ENCODE results near the gene KCTD1.

DNA sequence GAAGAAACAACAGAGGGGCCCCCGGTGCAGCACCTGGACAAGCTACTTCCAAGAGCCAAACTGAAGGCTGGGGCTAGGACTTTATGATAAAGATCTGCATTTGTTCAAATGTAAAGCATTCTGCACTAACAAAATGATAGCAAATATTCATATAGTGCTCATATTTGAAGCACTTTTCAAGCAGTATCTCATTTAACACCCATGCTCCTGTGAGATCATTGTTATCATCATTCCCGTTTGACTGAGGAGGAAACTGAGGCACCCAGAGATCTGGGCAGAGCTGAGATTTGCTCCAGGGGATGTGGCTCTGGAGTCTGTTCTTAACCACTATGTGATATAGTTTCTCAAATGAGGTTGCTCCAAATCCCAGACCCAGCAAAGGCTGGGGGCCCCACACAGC is 9.8 kb downstream of the KCTD1 start:
- TF ChIP-seq, protein P1, sequence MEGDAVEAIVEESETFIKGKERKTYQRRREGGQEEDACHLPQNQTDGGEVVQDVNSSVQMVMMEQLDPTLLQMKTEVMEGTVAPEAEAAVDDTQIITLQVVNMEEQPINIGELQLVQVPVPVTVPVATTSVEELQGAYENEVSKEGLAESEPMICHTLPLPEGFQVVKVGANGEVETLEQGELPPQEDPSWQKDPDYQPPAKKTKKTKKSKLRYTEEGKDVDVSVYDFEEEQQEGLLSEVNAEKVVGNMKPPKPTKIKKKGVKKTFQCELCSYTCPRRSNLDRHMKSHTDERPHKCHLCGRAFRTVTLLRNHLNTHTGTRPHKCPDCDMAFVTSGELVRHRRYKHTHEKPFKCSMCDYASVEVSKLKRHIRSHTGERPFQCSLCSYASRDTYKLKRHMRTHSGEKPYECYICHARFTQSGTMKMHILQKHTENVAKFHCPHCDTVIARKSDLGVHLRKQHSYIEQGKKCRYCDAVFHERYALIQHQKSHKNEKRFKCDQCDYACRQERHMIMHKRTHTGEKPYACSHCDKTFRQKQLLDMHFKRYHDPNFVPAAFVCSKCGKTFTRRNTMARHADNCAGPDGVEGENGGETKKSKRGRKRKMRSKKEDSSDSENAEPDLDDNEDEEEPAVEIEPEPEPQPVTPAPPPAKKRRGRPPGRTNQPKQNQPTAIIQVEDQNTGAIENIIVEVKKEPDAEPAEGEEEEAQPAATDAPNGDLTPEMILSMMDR (IDR thresholded peaks at IDR 0.05), result no peak
- no peak for TF ChIP-seq EZH2 (IDR thresholded peaks at IDR 0.05; ENCODE audit: borderline replicate concordance, insufficient read depth, low read depth, low read length, poor library complexity, severe bottlenecking)

Measured in B cell (primary cell).